HG03135 (cell line): ENCODE results near the gene ATP5ME.
A peak's percentile ranks its signal among the peaks of the same experiment; 100 is the strongest.
"Not testable (repeated sequence)": the region's sequence is repeated elsewhere in the genome, so short reads cannot be mapped to it uniquely, and the experiment has no call there.

Experiments used
- ATAC-seq: cut with Tn5 transposase; IDR thresholded peaks from one replicate; pipeline ENCODE4 v1.9.1; 2021; ENCODE audit warnings: mild to moderate bottlenecking, moderate library complexity; ENCODE audit not compliant: unreplicated experiment

The ATP5ME gene

GRCh38 chr4:705278-706082, 31.4 kb upstream of the ATP5ME start, which contains the start of gene PCGF3:
Gene PCGF3, plus strand, starts transcription at chr4:705832. Its CDS starts 27,849 bp downstream, at chr4:733681.
- peak; percentile 89 for ATAC-seq

GRCh38 chr4:704971-705277, 30.8 kb upstream of the ATP5ME start:
- ATAC-seq = no peak

DNA sequence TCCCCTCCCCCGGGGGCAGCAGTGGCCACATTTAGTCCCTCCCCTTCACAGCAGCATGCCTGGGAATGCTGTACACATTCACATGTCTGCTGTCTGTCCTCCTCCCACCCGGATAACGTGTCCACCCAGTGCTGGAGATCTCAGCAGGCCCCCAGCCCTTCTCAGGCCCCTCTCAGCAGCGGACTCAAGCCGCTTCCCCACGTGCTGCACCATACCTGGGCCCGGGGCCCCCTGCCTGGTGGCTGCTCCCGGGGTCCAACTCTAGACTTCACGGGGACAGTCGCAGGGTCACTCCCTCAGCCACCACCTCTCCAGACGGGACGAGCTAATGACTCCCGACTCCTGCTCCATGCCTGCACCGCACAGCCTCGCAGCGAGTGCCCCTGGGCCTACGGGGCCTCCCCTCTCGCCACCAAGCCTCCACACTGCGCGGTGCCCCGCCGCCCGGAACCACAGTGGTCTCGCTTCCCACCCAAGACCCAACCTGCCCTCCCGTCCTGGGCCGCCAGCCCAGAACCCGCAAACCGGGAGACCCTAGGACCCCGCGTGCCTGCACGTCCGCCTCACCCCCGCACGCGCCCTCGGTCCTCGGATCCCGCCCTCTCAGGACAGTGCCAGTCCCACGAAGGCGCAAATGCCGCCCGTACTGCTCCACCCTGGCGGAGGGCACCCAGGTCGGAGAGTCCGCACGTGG, 30.3 kb upstream of the ATP5ME start:
- ATAC-seq = no peak

DNA sequence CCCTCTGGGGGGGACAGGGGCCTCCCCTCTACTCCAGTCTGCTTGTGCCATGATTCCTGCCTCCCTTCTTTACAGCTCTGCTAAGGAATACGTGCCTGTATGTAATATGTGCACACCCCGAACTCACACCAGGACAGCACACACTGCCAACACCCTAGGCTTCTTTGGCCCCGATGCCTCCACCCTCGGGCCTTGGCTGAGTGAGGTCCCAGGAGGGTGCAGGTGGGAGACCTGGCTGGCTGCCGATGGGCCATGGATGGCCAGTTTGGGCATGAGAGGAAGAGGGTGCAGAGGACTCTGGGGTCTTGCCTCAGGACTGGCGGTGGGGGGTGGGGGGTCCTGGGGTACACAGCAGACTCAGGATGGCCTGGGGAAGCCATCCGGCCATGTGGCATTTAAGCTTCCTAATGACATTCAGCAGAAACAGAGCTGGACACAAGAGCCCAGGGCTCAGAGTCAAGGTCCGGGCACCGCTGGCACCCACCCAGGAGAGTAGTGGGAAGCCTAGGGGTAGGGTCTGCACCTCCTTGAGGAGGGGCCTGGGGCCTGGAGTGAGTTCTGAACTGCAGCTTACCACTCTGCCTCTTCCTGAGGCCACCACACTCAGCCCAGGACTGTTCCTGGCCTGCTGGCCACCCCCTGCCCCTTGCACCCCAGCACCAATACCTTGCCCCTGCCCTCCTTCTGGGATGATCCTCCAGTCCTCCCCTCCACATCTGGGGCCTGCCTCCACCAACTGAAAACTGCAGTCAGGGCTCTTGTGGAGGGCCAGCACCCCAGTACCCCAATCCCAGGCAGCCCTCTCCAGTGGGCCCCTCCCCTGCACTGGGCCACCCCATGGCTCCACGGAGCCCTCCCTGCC, 29.5 kb upstream of the ATP5ME start:
- ATAC-seq = no peak

DNA sequence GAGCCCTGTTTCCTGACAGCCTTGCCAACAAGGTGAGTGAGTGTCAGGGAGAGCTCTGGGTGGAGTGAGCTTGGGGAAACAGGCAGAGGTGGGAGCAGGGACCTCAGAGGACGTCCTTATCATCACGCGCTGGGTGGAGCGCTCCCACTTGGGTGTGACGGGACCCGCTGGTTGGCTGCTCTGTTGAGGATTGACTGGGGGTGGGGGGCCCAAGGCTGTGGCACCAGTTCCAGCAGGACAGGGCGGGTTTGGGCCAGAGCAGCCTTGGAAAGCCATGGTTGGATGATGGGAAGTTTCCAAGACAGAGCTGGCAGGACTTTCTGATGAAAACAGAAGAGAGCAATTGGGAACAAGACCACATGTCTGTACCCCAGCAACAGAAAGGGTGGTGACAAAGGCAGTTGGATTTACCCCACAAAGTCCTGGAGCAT, 28.6 kb upstream of the ATP5ME start:
- ATAC-seq = no peak

DNA sequence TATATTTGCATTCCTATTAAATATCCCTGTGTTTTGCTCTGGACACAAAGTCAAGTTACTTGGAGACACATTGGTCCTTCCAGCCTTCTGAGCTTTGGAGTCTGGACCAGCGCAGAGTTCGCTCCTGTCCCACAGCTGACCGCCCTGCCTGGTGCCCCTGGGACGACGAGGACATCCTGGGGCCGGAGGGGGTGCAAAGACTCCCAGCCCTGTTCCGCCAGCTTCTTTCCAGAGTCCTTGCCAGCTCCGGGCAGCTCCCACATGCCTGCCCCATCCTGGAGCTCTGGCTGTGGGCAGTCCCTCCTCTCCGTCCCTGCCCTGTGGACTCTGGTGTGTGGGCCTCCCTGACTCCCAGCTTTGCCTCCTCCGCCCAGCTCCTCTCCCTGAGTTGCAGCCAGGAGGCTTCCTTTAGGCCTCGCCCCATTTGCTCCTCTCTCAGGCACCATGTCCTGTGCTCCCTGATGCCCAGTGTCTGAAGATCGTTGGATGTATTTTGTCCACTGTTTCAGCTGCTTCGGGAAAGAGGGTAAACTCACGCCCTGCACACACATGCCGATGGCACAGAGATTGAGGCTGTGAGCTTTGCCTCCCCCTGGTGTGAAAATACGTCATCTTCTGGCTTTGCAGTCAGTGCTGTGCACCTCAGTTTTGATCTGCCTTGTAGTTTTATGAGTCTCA, 26.6 kb upstream of the ATP5ME start:
- ATAC-seq = no peak

GRCh38 chr4:699816-700580, 25.9 kb upstream of the ATP5ME start:
- no peak for ATAC-seq

- not testable (repeated sequence) for ATAC-seq
Observed at GRCh38 chr4:694341-694940, 20.4 kb upstream of the ATP5ME start.

DNA sequence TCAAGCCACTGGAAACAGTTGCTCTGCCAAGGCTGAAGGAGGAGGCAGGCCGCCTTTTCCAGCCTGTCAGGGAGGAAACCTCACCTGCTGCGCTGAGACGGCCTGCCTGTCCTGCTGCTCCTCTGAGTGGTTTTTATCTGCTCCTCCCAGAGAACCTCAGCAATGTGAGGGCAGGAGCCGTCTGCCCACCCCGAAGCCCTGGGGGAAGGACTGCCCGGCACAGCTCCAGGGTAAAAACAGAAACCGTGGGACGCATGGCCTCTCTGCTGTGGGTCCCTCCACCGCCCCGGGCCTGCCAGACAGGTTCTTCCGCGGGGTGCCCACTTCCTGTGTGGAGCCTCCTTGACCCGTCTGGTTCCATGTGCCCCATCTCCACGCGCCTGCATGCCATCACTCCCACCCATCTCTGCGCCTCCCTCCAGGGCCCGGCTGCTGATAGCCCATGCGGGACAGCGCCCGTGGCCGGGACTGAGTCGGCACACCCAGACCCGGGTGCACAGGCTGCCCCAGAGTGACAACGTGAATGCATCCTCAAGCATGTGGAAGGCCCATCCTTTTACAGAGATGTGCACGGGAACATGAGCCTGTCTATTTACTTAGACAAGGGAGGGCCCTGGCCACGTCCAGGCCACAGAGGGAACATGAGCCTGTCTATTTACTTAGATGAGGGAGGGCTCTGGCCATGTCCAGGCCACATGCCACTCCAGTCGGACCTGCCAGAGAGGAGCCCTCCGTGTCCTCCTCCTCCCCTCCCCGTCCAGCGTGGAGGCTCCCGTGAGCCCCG, 18.9 kb upstream of the ATP5ME start:
- no peak for ATAC-seq

GRCh38 chr4:689723-690122, 15.6 kb upstream of the ATP5ME start:
- no peak for ATAC-seq

DNA sequence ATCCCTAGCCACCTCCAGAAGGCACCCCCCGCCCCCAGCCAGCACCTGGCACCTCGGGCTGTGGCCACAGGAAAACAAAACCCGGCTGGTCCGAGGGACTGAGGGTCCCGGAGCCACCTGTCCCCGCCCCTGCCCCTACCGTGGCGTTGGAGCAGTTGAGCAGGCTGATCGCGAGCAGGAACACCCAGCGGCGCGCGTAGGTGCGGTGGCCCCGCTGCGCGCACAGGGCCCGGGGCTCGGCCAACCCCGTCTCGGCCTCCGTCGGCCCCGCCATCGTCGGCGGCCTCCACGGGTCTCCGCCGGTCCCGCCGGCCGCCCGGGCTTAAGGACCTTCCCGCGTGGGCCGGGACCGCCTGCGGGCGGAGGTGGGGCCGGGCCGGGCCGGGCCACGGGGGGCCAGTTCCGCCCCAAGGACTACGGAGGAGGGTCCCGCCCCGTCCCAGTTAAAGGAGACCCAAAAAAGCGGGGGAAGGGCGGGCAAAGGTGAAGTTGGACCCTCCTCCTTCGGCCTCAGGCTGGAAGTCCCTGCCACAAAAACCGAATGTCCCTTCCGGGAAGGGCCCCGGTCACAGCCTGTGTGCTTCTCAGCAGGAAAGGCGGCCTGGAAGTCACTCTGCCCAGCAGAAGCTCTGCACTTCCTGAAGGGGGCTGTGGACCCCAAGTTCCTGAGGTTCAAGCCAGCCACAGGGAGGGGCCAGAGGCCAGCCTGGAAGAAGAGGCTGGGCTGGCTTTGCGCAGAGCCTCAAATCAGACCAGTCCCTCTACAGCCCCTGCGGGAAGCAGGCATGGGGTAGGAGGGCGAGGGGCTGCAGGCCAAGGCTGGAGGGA, 15.0 kb upstream of the ATP5ME start, which contains the start of gene SLC49A3:
Gene SLC49A3 (minus strand): TSS at position 298 of the 828 bp plus-strand sequence. CDS start 24 bp downstream, at position 274.
- no peak for ATAC-seq

DNA sequence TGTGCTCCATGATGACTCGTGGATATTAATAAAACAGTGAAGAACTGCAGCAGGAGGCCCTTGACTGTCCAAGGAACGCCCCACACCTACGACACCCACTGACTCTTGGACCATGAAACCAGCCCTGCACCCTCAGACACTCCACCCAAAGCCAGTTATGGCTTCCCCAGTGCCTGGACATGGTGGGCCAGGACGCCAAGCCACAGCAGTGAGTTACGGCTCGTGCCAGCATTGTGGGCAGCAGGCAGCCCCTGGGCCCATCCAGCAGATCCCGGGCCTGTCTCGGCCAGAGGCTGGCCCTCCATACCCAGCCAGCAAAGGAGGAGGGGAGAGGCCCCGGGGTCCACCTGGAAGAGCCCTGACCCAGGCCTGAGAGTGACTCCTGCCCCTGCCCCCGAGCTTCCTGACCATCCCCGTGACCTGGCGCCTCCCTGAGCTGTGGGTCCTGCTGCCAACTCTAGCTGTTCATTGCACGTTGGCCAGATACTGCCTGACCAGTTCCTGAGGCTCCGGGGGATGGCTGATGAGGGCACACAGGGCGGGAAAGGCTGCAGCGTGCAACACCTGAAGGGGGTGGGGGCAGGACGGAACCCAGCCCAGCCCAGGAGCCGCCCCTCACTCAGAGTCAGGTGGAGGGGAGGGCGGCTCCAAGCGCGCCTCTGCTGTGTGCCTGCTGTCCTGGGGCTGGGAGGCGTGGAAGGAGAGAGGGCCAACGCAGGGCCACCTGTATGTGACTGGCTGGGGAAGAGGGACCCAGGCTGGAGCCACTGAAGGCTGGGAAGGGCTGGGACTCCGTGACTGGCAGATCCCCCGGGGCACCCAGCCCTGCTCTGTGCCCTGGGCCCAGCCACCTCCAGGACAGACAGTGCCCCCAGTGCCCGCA, 14.1 kb upstream of the ATP5ME start:
- ATAC-seq = no peak

- no peak for ATAC-seq
Observed at GRCh38 chr4:687048-687970, 13.2 kb upstream of the ATP5ME start.

GRCh38 chr4:686413-687040, 12.5 kb upstream of the ATP5ME start:
- ATAC-seq = no peak

DNA sequence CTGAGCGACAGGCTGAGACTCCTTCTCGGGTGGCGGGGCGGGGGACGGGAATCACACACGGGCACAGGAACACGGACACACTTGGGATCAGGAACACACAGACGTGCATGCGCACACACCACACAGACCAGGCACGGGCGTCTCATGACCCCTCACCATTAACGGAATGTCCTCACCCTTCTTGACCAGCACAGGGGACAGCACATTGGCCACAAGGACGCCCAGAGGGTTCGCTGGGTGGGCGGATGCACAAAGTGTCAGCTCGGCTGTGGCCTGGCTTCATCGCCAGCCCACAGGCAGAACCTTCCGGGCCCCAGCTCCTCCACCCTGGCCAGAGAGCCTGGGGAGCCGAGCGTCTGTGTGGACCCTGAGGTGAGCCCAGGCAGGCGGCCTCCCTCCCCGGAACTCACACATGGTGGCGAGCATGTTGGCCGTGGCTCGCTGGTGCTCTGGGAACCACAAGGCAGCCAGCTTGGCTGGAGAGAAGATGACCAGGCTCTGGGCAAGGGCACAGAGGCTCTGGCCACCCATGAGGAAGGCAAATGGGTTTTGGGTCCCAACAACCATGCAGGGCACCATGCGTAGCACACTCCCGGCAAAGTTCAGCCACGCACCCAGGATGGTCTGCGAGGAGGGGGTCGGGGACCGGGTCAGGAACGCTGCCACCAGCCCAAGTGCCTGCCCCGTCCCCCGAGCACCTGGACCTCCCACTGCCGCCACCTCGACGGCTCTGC, 11.8 kb upstream of the ATP5ME start:
- ATAC-seq = no peak
